ENCODE results near the gene CLTA. TPM values are rescaled to one million over a fixed set of nuclear protein-coding genes. Genes with fewer than 3 reads are reported as not detected.
"Not testable (repeated sequence)": the region's sequence is repeated elsewhere in the genome, so short reads cannot be mapped to it uniquely, and the experiment has no call there.

CLTA gene
- total RNA-seq, 1 donor from 2014 or later = 330 TPM

DNA sequence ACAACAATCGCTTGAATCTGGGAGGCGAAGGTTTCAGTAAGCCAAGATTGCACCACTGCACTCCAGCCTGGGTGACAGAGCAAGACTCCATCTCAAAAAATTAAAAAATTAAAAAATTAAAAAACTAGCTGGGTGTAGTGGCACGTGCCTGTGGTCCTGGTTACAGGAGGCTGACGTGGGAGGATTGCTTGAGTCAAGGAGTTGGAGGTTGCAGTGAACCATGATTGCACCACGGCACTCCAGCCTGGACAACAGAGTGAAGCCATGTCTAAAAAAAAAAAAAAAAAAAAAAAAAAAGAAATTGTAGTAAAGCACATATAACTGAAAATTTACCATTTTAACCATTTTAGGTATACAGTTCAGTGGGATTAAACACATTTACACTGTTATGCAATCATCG lies 34.6 kb upstream of the CLTA start:
- H3K27ac Mint-ChIP-seq (ENCODE audit: unreplicated experiment) = no peak overlapping the region
- peaks cover 22% of the 10 kb centered on the region for H3K4me1 Mint-ChIP-seq (ENCODE audit: unreplicated experiment)
- no peaks in the 10 kb centered on the region for H3K9me3 Mint-ChIP-seq (ENCODE audit: unreplicated experiment)
- no peaks in the 10 kb centered on the region for H3K36me3 Mint-ChIP-seq (ENCODE audit: low read depth, unreplicated experiment)
- peaks cover 8% of the 10 kb centered on the region for H3K27me3 Mint-ChIP-seq (ENCODE audit: unreplicated experiment)
- no peak for DNase-seq (ENCODE audit: low spot score)
- no peak overlapping the region for H3K4me3 Mint-ChIP-seq (ENCODE audit: unreplicated experiment)
- TF ChIP-seq, protein P1, sequence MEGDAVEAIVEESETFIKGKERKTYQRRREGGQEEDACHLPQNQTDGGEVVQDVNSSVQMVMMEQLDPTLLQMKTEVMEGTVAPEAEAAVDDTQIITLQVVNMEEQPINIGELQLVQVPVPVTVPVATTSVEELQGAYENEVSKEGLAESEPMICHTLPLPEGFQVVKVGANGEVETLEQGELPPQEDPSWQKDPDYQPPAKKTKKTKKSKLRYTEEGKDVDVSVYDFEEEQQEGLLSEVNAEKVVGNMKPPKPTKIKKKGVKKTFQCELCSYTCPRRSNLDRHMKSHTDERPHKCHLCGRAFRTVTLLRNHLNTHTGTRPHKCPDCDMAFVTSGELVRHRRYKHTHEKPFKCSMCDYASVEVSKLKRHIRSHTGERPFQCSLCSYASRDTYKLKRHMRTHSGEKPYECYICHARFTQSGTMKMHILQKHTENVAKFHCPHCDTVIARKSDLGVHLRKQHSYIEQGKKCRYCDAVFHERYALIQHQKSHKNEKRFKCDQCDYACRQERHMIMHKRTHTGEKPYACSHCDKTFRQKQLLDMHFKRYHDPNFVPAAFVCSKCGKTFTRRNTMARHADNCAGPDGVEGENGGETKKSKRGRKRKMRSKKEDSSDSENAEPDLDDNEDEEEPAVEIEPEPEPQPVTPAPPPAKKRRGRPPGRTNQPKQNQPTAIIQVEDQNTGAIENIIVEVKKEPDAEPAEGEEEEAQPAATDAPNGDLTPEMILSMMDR (IDR thresholded peaks at IDR 0.05; ENCODE audit: unreplicated experiment) = no peak

DNA sequence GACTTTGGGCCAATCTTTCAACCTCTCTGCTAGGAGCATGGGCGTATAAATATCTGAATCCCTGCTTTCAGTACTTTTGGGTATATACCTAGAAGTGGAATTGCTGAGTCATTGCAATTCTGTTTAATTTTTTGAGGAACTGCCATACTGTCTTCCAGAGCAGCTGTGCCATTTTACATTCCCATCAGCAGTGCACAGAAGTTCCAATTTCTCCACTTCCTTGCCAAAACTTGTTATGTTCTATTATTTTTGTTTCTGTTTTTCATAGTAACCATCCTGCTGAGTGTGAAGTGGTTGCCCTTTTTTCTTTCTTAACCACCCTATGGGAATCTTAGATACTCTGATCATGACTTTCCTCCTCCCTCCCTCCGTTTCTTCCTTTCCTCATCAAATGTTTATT lies 32.6 kb upstream of the CLTA start:
- TF ChIP-seq, protein P1 (IDR thresholded peaks at IDR 0.05; ENCODE audit: unreplicated experiment) = no peak

DNA sequence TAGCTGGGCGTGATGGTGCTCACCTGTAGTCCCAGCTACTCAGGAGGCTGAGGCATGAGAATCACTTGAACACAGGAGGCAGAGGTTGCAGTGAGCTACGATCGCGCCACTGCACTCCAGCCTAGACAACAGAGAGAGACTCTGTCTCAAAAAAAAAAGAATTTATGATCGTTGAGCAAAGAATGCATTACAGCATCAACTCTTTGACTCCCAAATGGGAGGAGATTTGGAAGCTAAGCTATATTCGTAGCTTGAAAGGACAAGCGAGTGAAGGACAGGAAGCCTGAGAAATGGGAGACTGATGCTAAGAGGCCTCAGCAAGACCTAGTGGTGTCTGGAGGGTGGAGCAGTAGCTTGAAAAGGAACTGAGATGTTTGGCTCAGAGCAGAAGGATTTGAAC lies 31.8 kb upstream of the CLTA start:
- TF ChIP-seq, protein P1 (IDR thresholded peaks at IDR 0.05; ENCODE audit: unreplicated experiment) = no peak
- Mint-ChIP-seq H3K36me3 (ENCODE audit: low read depth, unreplicated experiment) (no peaks in the 10 kb centered on the region), H3K4me3 (ENCODE audit: unreplicated experiment) (no peak overlapping the region)

More for the DNA sequence above, 32.6 kb upstream of the CLTA start:
- H3K36me3 Mint-ChIP-seq (ENCODE audit: low read depth, unreplicated experiment) = no peaks in the 10 kb centered on the region
- no peak for DNase-seq (ENCODE audit: low spot score)
- peaks cover 4% of the 10 kb centered on the region for H3K27me3 Mint-ChIP-seq (ENCODE audit: unreplicated experiment)
- H3K9me3 Mint-ChIP-seq (ENCODE audit: unreplicated experiment) = no peaks in the 10 kb centered on the region
- peaks cover 21% of the 10 kb centered on the region for H3K4me1 Mint-ChIP-seq (ENCODE audit: unreplicated experiment)
- H3K27ac Mint-ChIP-seq (ENCODE audit: unreplicated experiment) = no peak overlapping the region
- H3K4me3 Mint-ChIP-seq (ENCODE audit: unreplicated experiment) = no peak overlapping the region

DNA sequence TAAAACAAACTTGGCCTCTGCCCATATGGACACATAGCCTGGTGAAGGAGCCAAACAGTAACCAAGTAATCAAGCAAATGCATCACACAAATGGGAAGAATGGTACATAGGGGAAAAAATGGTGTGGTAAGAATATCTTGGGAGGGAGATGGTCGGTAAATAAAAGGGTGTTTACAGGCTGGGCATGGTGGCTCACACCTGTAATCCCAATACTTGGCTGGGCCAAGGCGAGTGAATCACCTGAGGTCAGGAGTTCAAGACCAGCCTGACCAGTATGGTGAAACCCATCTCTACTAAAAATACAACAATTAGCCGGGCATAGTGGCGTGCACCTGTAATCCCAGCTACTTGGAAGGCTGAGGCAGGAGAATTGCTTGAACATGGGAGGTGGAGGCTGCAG lies 31.2 kb upstream of the CLTA start:
- peaks cover 19% of the 10 kb centered on the region for H3K4me1 Mint-ChIP-seq (ENCODE audit: unreplicated experiment)
- H3K9me3 Mint-ChIP-seq (ENCODE audit: unreplicated experiment); H3K27ac Mint-ChIP-seq (ENCODE audit: unreplicated experiment); H3K36me3 Mint-ChIP-seq (ENCODE audit: low read depth, unreplicated experiment); DNase-seq (ENCODE audit: low spot score); H3K27me3 Mint-ChIP-seq (ENCODE audit: unreplicated experiment); H3K4me3 Mint-ChIP-seq (ENCODE audit: unreplicated experiment): not testable (repeated sequence)

More for the DNA sequence above, 31.8 kb upstream of the CLTA start:
- H3K27me3 Mint-ChIP-seq (ENCODE audit: unreplicated experiment) = peaks cover 4% of the 10 kb centered on the region
- no peaks in the 10 kb centered on the region for H3K9me3 Mint-ChIP-seq (ENCODE audit: unreplicated experiment)
- no peak for DNase-seq (ENCODE audit: low spot score)
- peaks cover 23% of the 10 kb centered on the region for H3K4me1 Mint-ChIP-seq (ENCODE audit: unreplicated experiment)
- no peak overlapping the region for H3K27ac Mint-ChIP-seq (ENCODE audit: unreplicated experiment)

DNA sequence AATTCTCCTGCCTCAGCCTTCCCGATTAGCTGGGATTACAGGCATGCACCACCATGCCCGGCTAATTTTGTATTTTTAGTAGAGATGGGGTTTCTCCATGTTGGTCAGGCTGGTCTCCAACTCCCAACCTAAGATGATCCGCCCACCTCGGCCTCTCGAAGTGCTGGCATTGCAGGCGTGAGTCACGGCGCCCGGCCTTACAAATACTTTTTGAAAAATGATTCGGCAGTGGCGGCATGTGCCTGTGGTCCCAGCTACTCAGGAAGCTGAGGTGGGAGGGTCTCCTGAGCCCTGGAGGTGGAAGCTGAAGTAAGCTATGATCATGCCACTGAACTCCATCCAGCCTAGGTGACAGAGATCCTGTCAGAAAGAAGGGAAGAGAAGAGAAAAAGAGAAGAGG lies 30.6 kb upstream of the CLTA start:
- H3K27ac Mint-ChIP-seq (ENCODE audit: unreplicated experiment); H3K4me3 Mint-ChIP-seq (ENCODE audit: unreplicated experiment); H3K36me3 Mint-ChIP-seq (ENCODE audit: low read depth, unreplicated experiment); DNase-seq (ENCODE audit: low spot score); H3K27me3 Mint-ChIP-seq (ENCODE audit: unreplicated experiment); H3K9me3 Mint-ChIP-seq (ENCODE audit: unreplicated experiment): not testable (repeated sequence)
- peaks cover 14% of the 10 kb centered on the region for H3K4me1 Mint-ChIP-seq (ENCODE audit: unreplicated experiment)

DNA sequence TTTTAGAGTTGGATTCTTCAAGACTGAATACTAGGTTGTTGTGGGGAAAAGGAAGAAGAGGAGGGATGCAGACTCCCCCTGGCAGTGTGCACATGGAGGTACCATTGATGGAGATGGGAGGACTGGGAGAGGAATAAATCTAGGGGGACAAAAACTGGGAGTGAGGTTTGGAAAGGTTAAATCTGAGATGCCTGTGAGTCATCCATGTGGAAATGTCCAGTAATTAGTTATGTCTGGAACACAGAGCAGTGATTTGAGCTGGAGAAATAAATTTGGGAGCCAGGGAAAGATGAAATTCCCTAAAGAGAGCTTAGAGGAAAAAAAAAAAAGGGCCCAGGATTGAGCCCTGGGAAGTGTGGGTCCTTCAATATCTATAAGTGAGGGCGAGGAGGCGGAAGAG lies 29.5 kb upstream of the CLTA start:
- TF ChIP-seq, protein P1 (IDR thresholded peaks at IDR 0.05; ENCODE audit: unreplicated experiment) = no peak
- Mint-ChIP-seq H3K27ac (ENCODE audit: unreplicated experiment) (no peak overlapping the region), H3K36me3 (ENCODE audit: low read depth, unreplicated experiment) (no peaks in the 10 kb centered on the region), H3K9me3 (ENCODE audit: unreplicated experiment) (no peaks in the 10 kb centered on the region), H3K4me3 (ENCODE audit: unreplicated experiment) (no peak overlapping the region), H3K27me3 (ENCODE audit: unreplicated experiment) (peaks cover 2% of the 10 kb centered on the region), H3K4me1 (ENCODE audit: unreplicated experiment) (peaks cover 14% of the 10 kb centered on the region)
- DNase-seq (ENCODE audit: low spot score) = no peak
